HG03565 (cell line): Measurements from ENCODE around the gene NOL11.
"Not testable (repeated sequence)": the region's sequence is repeated elsewhere in the genome, so short reads cannot be mapped to it uniquely, and the experiment has no call there.

Experiments used
- ATAC-seq: cut with Tn5 transposase; IDR thresholded peaks from one replicate; pipeline ENCODE4 v1.9.1; 2021; ENCODE audit warnings: mild to moderate bottlenecking, moderate library complexity; ENCODE audit not compliant: unreplicated experiment

Gene NOL11

DNA sequence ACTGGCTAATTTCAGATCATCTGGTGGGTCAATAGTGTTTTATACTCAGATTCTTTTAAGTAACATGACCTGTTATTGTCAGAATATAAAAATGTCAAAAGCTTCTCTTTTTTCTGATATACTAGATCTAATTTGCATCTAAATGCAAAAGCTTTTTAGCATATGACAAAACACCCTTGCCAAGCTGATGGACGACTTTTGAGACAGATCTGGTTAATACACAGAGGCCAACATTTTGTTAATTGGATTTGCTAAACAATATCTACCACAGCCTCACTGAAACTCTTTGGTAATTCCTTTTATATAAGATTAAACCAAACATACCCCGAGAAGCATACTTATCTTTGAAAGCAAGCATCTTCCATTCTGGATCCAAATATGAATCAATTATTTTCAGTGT, 10.3 kb upstream of the NOL11 start:
- no peak for ATAC-seq

GRCh38 chr17:67708378-67708777, 9.4 kb upstream of the NOL11 start:
- no peak for ATAC-seq

DNA sequence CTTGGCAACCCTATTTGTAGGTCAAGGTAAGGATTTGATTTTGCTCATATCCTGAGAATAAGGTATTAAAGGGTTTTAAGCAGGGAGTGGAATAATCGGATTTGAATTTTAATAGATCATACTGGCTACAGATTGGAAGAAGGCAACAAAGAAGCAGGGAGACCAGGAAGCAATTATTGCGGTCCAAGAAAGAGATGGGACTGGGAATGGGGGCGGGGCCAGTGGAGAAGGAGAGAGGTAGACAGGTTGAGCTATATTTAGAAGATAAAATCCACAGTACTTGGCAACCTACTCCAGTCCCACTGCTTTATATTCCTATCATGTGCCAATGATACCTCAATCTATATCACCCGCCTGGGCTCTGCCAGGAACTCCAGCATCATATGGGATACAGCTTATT, 5.8 kb upstream of the NOL11 start:
- no peak for ATAC-seq

- no peak for ATAC-seq
Measured at GRCh38 chr17:67712375-67712774, 5.4 kb upstream of the NOL11 start.

- ATAC-seq = no peak
Measured at GRCh38 chr17:67713169-67713568, 4.6 kb upstream of the NOL11 start.

GRCh38 chr17:67716405-67716798, 1.3 kb upstream of the NOL11 start:
- no peak for ATAC-seq

- ATAC-seq = peak; percentile 1
Measured at GRCh38 chr17:67717192-67717623, 528 bp upstream of the NOL11 start.

DNA sequence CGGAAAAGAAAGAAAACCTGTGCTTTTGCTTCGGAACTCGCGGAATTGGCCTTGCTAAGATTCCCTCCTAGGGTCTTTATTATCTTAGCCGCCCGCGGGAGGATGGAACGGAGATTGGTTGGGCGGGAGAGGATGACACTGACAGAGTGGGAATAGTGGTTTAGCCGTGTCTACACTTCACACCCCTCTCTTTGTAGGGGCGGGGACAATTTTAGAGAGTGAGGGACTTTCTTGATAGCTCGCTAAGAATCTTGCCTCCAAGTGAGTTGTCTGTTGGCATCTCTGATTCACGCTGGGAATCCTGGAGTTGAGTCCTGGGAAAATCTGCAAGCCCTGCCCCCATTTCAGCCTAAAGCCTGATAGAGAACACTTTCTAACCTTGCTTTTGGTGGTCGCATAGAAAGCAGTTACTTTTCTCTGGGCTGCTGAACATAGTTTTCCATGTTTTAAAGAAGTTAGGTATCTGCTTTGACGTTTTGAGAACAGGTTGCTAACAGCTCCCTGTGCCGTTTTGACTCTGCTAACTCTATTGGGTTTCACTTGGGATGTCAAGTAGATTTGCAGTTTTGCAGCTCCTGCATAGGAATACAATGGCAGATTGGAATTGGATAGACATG, 697 bp downstream of the NOL11 start:
- no peak for ATAC-seq

- ATAC-seq = no peak
Measured at GRCh38 chr17:67725373-67725791, 7.6 kb downstream of the NOL11 start.

GRCh38 chr17:67725807-67726206, 8.1 kb downstream of the NOL11 start:
- no peak for ATAC-seq

GRCh38 chr17:67727152-67728039, 9.7 kb downstream of the NOL11 start:
- not testable (repeated sequence) for ATAC-seq

GRCh38 chr17:67729903-67730302, 12.2 kb downstream of the NOL11 start:
- ATAC-seq = no peak

GRCh38 chr17:67730731-67731130, 13.0 kb downstream of the NOL11 start:
- ATAC-seq = no peak

GRCh38 chr17:67733449-67733848, 15.7 kb downstream of the NOL11 start:
- no peak for ATAC-seq

DNA sequence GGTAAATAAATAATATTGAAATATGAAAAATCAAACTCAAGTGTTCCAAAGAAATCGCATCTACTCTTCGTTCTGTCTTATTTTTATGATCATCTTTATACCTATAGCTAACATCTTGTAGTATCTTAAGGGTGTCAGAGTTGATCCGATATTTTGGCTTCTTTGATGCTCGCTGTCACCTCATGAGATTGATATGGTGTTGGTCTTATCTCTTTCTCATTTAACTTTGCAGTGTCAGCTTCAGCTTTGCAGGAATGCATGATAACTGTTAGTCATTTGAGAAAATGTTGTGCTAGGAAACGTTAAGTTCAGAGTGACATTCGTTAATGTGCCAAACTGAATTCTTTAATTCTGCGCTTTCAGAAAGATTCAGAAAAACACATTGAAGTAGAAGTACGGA, 19.4 kb downstream of the NOL11 start:
- ATAC-seq = no peak

DNA sequence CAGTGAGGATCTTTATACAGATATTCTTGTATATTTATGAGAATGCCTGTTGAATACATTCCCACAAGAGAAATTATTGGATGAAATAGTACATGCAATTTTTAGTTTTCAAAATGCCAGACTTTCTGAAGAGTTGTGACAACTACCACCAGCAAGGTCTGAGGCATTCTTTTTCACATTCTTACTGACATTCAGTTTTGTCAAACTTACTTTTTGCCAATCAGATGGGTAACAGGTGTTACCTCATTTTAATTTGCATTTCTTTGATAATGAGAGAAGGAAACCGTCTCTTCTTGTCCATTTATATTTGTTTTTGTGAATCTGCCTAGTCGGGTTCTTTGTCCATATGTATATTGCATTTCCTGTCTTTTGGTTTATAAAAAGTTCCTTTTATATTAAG, 24.3 kb downstream of the NOL11 start:
- no peak for ATAC-seq

DNA sequence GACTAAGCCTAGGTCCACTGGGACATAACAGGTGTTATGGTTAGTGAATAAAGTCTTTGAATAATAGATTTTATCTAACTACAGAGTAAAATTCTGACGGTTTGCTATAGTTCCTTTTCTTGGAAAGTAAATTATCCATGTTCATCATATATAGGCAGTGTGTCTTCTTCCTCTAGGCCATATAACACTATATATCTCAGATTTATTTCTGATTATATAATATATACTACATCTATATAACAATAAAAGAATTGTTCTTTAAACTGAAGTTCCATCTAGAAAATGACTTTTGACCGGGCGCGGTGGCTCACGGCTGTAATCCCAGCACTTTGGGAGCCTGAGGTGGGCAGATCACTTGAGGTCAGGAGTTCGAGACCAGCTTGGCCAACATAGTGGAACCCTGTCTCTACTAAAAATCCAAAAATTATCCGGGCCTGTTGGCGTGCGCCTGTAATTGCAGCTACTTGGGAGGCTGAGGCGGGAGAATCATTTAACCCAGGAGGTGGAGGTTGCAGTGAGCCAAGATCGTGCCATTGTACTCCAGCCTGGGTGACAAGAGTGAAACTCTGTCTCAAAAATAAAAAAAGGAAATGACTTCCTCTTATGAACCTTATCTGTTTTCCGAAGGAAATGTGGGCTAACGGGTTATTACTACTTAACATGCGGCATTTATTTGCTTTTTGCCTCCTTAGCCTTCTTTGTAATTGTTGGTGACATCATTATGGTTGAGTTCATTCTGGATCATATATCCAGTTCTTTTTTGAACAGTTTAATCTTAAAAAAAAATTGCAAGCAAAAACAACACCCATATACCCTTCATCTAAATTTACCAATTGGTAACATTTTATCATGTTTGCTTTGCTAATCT, 29.2 kb downstream of the NOL11 start:
- ATAC-seq = no peak

- no peak for ATAC-seq
Measured at GRCh38 chr17:67747681-67748235, 30.0 kb downstream of the NOL11 start.

DNA sequence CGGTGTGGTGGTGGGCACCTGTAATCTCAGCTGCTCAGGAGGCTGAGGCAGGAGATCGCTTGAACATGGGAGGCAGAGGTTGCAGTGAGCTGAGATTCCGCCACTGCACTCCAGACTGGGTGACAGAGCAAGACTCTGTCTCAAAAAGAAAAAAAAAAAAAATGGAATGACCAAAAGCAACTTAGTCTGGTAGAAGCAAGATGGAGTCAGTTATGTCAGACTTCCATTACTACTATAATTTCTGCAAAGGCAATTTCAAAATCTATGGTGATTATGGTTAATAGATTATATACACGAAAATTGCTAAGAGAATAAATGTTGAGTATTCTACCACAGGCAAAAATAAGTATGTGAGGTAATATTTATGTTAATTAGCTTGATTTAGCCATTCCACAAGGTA, 32.3 kb downstream of the NOL11 start:
- ATAC-seq = no peak

- no peak for ATAC-seq
Measured at GRCh38 chr17:67751101-67752074, 33.7 kb downstream of the NOL11 start.
